Measurements from ENCODE around the gene AKAP13.

AKAP13 gene

DNA sequence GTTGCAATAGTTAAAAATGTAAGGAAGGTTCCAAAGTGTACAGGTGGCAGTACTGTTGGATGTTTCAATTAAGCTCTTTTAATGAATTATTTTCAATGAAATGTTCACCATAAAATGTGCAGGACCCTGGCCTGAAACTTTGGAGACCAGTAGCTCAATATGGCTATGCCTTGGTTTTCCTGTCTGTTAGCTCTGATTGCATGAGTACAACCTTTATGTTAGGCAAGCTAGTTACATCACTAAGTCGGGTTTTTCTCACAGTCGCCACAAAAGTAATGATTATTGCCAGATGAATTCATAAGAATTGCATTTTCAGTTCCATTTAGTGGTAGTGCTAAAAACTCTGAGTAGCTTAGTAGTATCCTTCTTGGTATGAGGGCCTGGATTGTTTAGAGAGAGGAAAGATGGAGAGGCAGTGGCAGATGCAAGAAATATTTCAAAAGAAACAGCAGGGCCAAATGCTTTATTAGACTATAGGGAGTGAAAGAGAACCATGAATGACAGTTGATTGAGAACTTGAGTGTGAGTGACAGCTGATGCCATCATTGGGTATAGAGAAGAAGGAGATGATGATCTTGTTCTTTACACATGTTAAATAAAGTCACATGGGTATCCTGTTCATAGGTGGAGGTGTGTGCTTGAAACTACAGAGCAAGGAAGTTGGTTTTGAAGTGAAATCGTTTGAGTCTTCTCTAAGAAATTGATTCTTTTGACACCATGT is 109.5 kb downstream of the AKAP13 start:
- no CpG with 5 or more reads among the region's 3 CpGs for WGBS (ENCODE audit: insufficient coverage, insufficient read length)

GRCh38 chr15:85490856-85491255 is 110.5 kb downstream of the AKAP13 start:
- no CpG with 5 or more reads among the region's 1 CpG for WGBS (ENCODE audit: insufficient coverage, insufficient read length)
- no peaks in the 10 kb centered on the region for H3K36me3 ChIP-seq (ENCODE audit: control insufficient read depth, insufficient read depth, low read length)
- DNase-seq (ENCODE audit: low read depth, low spot score) = no peak
- no peaks in the 10 kb centered on the region for H3K27me3 ChIP-seq (ENCODE audit: control insufficient read depth, insufficient read depth, low read length)
- H3K27ac ChIP-seq (ENCODE audit: low read length) = no peak overlapping the region
- peaks cover 1% of the 10 kb centered on the region; the same call in 1 of the 2 replicates for H3K4me1 ChIP-seq (ENCODE audit: control insufficient read depth, insufficient read depth, low read length)
- H3K9me3 ChIP-seq (ENCODE audit: control insufficient read depth, insufficient read depth, low read length) = no peaks in the 10 kb centered on the region
- H3K4me3 ChIP-seq (ENCODE audit: low read length) = no peak overlapping the region

More for the DNA sequence above, 109.5 kb downstream of the AKAP13 start:
- Histone ChIP-seq H3K9me3 (ENCODE audit: control insufficient read depth, insufficient read depth, low read length) (no peaks in the 10 kb centered on the region), H3K27ac (ENCODE audit: low read length) (no peak overlapping the region), H3K36me3 (ENCODE audit: control insufficient read depth, insufficient read depth, low read length) (no peaks in the 10 kb centered on the region), H3K4me1 (ENCODE audit: control insufficient read depth, insufficient read depth, low read length) (peaks cover 1% of the 10 kb centered on the region; the same call in 1 of the 2 replicates), H3K4me3 (ENCODE audit: low read length) (no peak overlapping the region), H3K27me3 (ENCODE audit: control insufficient read depth, insufficient read depth, low read length) (no peaks in the 10 kb centered on the region)
- DNase-seq (ENCODE audit: low read depth, low spot score) = no peak

- Histone ChIP-seq H3K9me3 (ENCODE audit: control insufficient read depth, insufficient read depth, low read length) (no peaks in the 10 kb centered on the region), H3K27me3 (ENCODE audit: control insufficient read depth, insufficient read depth, low read length) (no peaks in the 10 kb centered on the region), H3K4me1 (ENCODE audit: control insufficient read depth, insufficient read depth, low read length) (peaks cover 1% of the 10 kb centered on the region; the same call in 1 of the 2 replicates), H3K36me3 (ENCODE audit: control insufficient read depth, insufficient read depth, low read length) (no peaks in the 10 kb centered on the region), H3K27ac (ENCODE audit: low read length) (no peak overlapping the region), H3K4me3 (ENCODE audit: low read length) (no peak overlapping the region)
- WGBS (ENCODE audit: insufficient coverage, insufficient read length) = no CpG with 5 or more reads among the region's 4 CpGs
- DNase-seq (ENCODE audit: low read depth, low spot score) = no peak
Observed at GRCh38 chr15:85491691-85492090, 111.3 kb downstream of the AKAP13 start.

DNA sequence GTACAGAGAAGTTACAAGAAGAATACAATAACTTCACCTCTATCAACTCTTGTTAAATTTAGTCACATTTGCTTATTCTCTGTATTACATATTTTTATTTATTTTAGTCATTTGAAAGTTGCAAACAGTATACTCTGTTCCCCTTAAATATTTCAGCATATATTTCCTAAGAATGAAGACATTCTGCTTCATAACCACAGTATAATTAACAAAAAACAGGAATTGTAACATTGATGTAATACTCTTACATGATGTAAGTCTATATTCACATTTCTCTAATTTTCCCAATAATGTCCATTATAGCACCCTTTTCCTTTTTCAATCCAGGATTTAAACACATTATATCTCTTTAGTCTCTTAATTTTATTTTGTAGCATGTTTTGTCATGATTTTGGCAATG is 112.0 kb downstream of the AKAP13 start:
- no peaks in the 10 kb centered on the region for H3K9me3 ChIP-seq (ENCODE audit: control insufficient read depth, insufficient read depth, low read length)
- H3K4me3 ChIP-seq (ENCODE audit: low read length) = no peak overlapping the region
- DNase-seq (ENCODE audit: low read depth, low spot score) = no peak
- H3K36me3 ChIP-seq (ENCODE audit: control insufficient read depth, insufficient read depth, low read length) = no peaks in the 10 kb centered on the region
- H3K4me1 ChIP-seq (ENCODE audit: control insufficient read depth, insufficient read depth, low read length) = peaks cover 1% of the 10 kb centered on the region; the same call in 1 of the 2 replicates
- no peak overlapping the region for H3K27ac ChIP-seq (ENCODE audit: low read length)
- no peaks in the 10 kb centered on the region for H3K27me3 ChIP-seq (ENCODE audit: control insufficient read depth, insufficient read depth, low read length)

DNA sequence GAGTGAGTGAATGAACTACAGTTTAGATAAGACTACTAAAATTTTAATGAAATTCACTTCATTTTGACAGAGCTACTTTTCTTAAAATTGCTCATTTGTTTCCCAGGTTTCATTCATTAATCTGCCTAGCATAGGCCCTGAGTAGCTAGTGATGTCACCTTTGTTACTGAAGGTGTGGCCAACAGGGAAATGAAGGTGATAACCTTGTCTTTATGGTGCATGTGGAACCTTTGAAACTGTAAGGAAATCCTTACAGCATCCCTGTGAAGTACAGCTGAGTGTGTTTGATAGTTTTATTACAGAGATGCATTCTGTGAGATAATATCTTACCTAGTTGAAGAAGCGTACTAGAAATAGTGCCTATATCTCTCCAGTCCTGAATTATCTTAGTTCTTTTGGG is 112.9 kb downstream of the AKAP13 start:
- Histone ChIP-seq H3K36me3 (ENCODE audit: control insufficient read depth, insufficient read depth, low read length) (no peaks in the 10 kb centered on the region), H3K27me3 (ENCODE audit: control insufficient read depth, insufficient read depth, low read length) (no peaks in the 10 kb centered on the region), H3K4me3 (ENCODE audit: low read length) (no peak overlapping the region), H3K27ac (ENCODE audit: low read length) (no peak overlapping the region), H3K4me1 (ENCODE audit: control insufficient read depth, insufficient read depth, low read length) (peaks cover 1% of the 10 kb centered on the region; the same call in 1 of the 2 replicates), H3K9me3 (ENCODE audit: control insufficient read depth, insufficient read depth, low read length) (no peaks in the 10 kb centered on the region)
- no peak for DNase-seq (ENCODE audit: low read depth, low spot score)
- no CpG with 5 or more reads among the region's 1 CpG for WGBS (ENCODE audit: insufficient coverage, insufficient read length)

DNA sequence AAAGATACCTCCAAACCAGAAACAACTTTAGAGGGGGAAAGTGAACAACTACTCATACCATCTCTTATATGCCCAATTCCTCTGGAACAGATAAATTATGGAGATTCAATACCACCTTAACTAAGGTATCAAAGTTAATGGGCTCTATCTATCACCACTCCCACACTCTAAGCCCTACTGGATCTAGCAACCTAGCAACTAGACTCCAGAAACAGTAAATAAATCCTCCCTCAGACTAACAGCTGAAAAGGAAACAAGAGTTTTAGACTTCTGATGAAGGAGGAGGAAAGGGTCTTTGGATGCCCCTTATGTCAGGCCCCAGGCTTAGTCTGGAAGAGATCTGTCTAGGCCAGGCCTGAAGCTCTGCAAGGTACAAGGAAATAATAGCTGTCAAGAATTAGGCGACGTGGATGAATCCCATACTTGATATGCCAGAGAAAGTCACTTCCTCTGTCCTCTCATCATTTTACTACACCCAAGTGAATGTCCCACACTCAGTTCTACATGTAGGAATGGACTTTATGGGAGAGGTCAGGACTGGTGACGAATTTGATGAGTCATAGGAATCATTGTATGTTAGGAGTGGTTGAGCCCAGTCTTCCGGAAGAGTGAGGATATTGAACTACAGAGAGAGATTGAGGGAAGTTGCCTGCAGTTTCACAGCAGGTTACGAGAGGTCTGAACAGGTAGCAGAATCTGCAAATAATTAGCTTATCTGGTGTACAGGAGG is 113.8 kb downstream of the AKAP13 start:
- no peak for DNase-seq (ENCODE audit: low read depth, low spot score)
- no peak overlapping the region for H3K4me3 ChIP-seq (ENCODE audit: low read length)
- no peaks in the 10 kb centered on the region for H3K27me3 ChIP-seq (ENCODE audit: control insufficient read depth, insufficient read depth, low read length)
- no CpG with 5 or more reads among the region's 5 CpGs for WGBS (ENCODE audit: insufficient coverage, insufficient read length)
- no peaks in the 10 kb centered on the region for H3K9me3 ChIP-seq (ENCODE audit: control insufficient read depth, insufficient read depth, low read length)
- peaks cover 2% of the 10 kb centered on the region; the same call in 1 of the 2 replicates for H3K4me1 ChIP-seq (ENCODE audit: control insufficient read depth, insufficient read depth, low read length)
- H3K36me3 ChIP-seq (ENCODE audit: control insufficient read depth, insufficient read depth, low read length) = no peaks in the 10 kb centered on the region
- no peak overlapping the region for H3K27ac ChIP-seq (ENCODE audit: low read length)

GRCh38 chr15:85495096-85495495 is 114.7 kb downstream of the AKAP13 start:
- H3K4me1 ChIP-seq (ENCODE audit: control insufficient read depth, insufficient read depth, low read length) = peaks cover 5% of the 10 kb centered on the region; the same call in 1 of the 2 replicates
- WGBS (ENCODE audit: insufficient coverage, insufficient read length) = no CpG with 5 or more reads among the region's 3 CpGs
- no peaks in the 10 kb centered on the region for H3K27me3 ChIP-seq (ENCODE audit: control insufficient read depth, insufficient read depth, low read length)
- H3K27ac ChIP-seq (ENCODE audit: low read length) = no peak overlapping the region
- no peaks in the 10 kb centered on the region for H3K36me3 ChIP-seq (ENCODE audit: control insufficient read depth, insufficient read depth, low read length)
- no peak for DNase-seq (ENCODE audit: low read depth, low spot score)
- H3K4me3 ChIP-seq (ENCODE audit: low read length) = no peak overlapping the region
- no peaks in the 10 kb centered on the region for H3K9me3 ChIP-seq (ENCODE audit: control insufficient read depth, insufficient read depth, low read length)

DNA sequence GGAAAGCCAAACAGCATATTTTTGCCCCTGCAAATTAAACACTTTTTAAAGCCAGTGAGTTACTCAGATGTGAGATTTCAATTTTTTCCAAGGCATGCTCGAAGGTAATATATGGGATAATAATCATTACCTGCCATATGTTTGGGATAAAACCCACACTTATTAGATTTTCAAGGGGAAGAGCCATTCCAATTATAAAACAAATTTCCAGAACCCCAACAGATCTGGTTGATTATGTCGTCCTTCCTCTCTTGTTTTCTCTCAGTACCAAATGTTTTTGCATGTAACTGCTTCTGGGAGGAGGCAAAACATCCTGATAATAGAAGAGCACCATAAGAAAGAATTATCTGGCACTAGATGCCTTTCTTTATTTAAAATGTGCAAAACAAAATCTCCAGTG is 115.1 kb downstream of the AKAP13 start:
- Histone ChIP-seq H3K27me3 (ENCODE audit: control insufficient read depth, insufficient read depth, low read length) (no peaks in the 10 kb centered on the region), H3K9me3 (ENCODE audit: control insufficient read depth, insufficient read depth, low read length) (no peaks in the 10 kb centered on the region), H3K27ac (ENCODE audit: low read length) (no peak overlapping the region), H3K36me3 (ENCODE audit: control insufficient read depth, insufficient read depth, low read length) (no peaks in the 10 kb centered on the region), H3K4me3 (ENCODE audit: low read length) (no peak overlapping the region), H3K4me1 (ENCODE audit: control insufficient read depth, insufficient read depth, low read length) (peaks cover 5% of the 10 kb centered on the region; the same call in 1 of the 2 replicates)
- no peak for DNase-seq (ENCODE audit: low read depth, low spot score)
- WGBS (ENCODE audit: insufficient coverage, insufficient read length) = no CpG with 5 or more reads among the region's 2 CpGs

- no peaks in the 10 kb centered on the region for H3K9me3 ChIP-seq (ENCODE audit: control insufficient read depth, insufficient read depth, low read length)
- no peak overlapping the region for H3K4me3 ChIP-seq (ENCODE audit: low read length)
- H3K4me1 ChIP-seq (ENCODE audit: control insufficient read depth, insufficient read depth, low read length) = peaks cover 5% of the 10 kb centered on the region; the same call in 1 of the 2 replicates
- H3K27me3 ChIP-seq (ENCODE audit: control insufficient read depth, insufficient read depth, low read length) = no peaks in the 10 kb centered on the region
- no CpG with 5 or more reads among the region's 8 CpGs for WGBS (ENCODE audit: insufficient coverage, insufficient read length)
- DNase-seq (ENCODE audit: low read depth, low spot score) = no peak
- no peak overlapping the region for H3K27ac ChIP-seq (ENCODE audit: low read length)
- H3K36me3 ChIP-seq (ENCODE audit: control insufficient read depth, insufficient read depth, low read length) = no peaks in the 10 kb centered on the region
Observed at GRCh38 chr15:85496151-85496550, 115.7 kb downstream of the AKAP13 start.

GRCh38 chr15:85496551-85497171 is 116.3 kb downstream of the AKAP13 start:
- H3K27ac ChIP-seq (ENCODE audit: low read length) = no peak overlapping the region
- WGBS (ENCODE audit: insufficient coverage, insufficient read length) = no CpG with 5 or more reads among the region's 2 CpGs
- no peaks in the 10 kb centered on the region for H3K9me3 ChIP-seq (ENCODE audit: control insufficient read depth, insufficient read depth, low read length)
- no peak for DNase-seq (ENCODE audit: low read depth, low spot score)
- peaks cover 5% of the 10 kb centered on the region; the same call in 1 of the 2 replicates for H3K4me1 ChIP-seq (ENCODE audit: control insufficient read depth, insufficient read depth, low read length)
- H3K36me3 ChIP-seq (ENCODE audit: control insufficient read depth, insufficient read depth, low read length) = no peaks in the 10 kb centered on the region
- H3K4me3 ChIP-seq (ENCODE audit: low read length) = no peak overlapping the region
- H3K27me3 ChIP-seq (ENCODE audit: control insufficient read depth, insufficient read depth, low read length) = no peaks in the 10 kb centered on the region

All from iPS DF 6.9 (cell line).